Activated CD4-positive, alpha-beta T cell treated with anti-CD3 and anti-CD28 coated beads for 1 hour (primary cell): Measurements from ENCODE around the gene PSEN1.

Source experiments
- DNase-seq: peaks from one replicate; pipeline ENCODE4 v3.0.0-alpha.2; 2020

Gene PSEN1

GRCh38 chr14:73255693-73256225, 119.5 kb downstream of the PSEN1 start:
- DNase-seq, result no peak

- no peak for DNase-seq
Measured at GRCh38 chr14:73258076-73258475, 121.8 kb downstream of the PSEN1 start.

DNA sequence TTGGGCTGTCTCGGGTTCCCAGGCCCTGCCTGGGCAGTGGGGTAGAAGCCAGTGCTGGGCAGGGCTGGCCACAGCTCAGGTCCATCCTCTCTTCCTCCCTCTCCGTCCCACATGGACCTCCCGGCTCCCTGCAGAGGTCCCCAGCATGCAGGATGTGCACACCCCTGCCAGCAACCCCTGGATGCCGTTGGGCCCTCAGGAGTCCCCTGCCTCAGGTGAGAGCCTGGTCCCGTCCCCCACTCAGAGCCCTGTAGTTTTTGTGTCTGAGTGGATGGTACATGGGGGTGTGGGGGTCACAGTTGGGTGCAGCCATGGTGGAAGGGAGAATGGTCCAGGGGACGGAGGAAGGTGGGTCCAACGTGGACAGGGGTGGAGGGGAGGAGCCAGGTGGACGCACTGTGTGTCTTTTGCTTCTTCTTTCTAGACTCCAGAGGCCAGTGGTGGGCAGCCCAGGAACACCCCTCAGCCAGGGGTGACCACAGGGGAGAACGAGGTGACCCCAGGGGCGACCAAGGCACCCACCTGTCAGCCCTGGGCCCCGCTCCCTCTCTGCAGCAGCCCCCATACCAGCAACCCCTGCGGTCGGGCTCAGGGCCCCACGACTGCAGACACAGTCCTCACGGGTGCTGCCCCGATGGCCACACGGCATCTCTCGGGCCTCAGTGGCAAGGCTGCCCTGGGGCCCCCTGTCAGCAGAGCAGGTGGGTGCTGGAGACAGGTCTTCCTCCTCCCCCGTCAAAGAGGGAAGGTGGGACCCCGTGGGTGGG, 122.7 kb downstream of the PSEN1 start:
- no peak for DNase-seq

- no peak for DNase-seq
Measured at GRCh38 chr14:73259837-73260236, 123.5 kb downstream of the PSEN1 start.

DNA sequence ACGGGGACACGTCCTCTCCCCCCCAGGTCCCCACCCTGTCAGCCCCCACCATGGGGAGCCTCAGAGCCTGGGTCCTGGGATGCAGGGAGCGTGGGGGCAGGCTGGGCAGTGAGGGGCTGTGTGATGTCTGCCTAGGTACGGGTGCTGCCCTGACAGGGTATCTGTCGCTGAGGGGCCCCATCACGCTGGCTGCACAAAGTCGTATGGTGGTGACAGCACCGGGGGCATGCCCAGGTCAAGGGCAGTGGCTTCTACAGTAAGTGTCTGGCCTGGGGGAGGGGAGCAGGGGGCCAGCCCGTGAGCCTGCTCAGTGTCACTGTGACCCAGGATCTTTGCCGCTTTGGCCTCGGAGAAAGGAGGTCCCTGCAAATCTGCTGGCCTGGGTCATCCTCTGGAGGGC, 124.3 kb downstream of the PSEN1 start:
- DNase-seq, result no peak

DNA sequence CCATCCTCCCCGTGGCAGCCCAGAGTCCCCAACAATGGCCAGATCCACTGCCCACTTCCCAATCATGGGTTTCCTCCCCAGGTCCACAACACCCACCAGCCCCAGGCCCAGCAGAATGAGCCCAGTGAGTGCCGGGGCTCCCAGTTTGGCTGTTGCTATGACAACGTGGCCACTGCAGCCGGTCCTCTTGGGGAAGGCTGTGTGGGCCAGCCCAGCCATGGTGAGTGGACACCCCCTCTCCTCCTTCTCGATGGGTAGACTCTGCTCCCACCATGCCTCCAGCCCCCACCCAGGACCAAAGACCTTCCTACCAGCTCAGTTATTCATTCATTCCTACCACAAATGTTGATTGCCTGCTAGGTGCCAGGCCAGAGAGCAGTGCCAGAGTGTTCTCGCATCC, 124.8 kb downstream of the PSEN1 start:
- DNase-seq, result no peak

- no peak for DNase-seq
Measured at GRCh38 chr14:73261520-73262426, 125.5 kb downstream of the PSEN1 start.

- DNase-seq, result no peak
Measured at GRCh38 chr14:73262427-73263183, 126.3 kb downstream of the PSEN1 start.

GRCh38 chr14:73263606-73264005, 127.3 kb downstream of the PSEN1 start:
- DNase-seq, result no peak

- DNase-seq, result no peak
Measured at GRCh38 chr14:73264080-73264884, 128.0 kb downstream of the PSEN1 start.

- no peak for DNase-seq
Measured at GRCh38 chr14:73264885-73265720, 128.8 kb downstream of the PSEN1 start.

GRCh38 chr14:73265721-73266046, 129.4 kb downstream of the PSEN1 start:
- no peak for DNase-seq

DNA sequence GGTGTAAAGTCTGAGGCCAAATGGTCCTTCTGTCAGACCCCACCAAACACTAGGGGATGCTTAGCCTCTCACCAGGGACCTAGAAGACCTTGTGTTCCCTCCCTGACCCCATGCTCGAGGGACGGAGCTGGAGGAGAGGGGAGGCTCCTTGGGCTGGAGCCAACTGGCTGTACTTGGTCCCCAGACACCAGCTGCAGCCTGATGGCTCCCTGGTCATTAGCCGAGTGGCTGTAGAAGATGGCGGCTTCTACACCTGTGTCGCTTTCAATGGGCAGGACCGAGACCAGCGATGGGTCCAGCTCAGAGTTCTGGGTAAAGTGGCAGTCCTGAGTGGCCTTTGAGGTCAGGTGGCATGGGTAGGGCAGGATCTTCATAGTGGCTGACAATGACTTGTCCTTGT, 130.0 kb downstream of the PSEN1 start:
- DNase-seq, result no peak

DNA sequence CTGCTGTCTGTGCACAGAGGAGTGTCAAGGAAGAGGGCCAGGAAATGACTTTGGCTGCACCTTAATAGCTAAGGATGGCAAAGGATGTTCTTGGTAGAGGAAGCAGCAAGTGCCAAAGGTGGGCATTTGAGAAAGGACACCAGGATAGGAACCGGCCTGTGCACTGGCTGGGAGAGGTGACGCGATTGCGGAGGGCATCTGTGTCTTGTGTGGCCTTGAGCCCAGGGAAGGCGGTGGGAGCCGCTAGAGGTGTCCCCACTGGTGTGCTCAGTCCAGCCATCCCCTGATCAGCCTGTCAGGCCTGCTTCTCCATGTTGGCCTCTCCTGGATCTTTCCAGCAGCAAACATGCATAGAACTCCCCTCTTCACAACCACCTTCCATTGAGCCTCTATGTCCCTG, 131.2 kb downstream of the PSEN1 start:
- DNase-seq, result no peak

DNA sequence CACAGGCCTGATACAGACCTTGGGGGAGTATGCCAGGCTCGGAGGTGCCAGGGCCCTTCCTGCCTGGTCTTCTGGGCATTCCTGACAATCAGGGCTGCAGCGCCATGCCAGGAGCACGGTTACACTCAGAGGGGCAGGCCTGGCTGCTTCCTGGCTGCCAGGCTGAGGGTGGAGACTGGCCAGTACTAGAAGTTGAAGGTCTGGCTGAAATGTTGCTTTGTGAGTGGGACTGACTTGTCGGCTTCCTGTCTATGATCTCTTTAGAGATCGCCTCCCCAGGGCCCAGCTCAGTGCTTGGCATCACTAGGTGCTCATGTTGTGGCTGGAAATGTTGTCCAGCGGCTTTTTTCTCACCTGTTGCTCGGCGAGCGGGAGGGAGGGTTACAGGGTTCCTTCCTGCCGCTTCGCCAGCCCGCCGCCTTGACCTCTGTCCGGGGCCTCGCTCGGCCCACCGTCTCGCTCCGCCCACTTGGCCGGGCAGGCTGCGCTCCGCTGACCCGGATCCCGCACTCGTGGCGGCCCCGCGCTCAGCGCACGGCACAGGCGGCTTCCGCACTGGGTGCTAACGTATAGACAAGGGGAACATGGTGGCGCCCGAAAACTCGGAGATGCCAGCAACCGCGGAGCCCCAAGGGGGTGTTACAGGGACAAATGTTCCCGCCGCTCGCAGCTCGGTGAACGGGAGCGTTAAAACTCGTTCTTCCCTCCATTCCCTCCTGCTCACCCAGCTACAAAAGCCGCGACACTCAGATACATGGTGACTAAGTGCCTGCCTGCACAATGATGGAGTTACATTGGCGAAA, 133.6 kb downstream of the PSEN1 start:
- no peak for DNase-seq

- no peak for DNase-seq
Measured at GRCh38 chr14:73272393-73272792, 136.1 kb downstream of the PSEN1 start.
